ENCODE results near the gene SH3RF3.

The SH3RF3 gene

GRCh38 chr2:109438773-109439389, 309.9 kb downstream of the SH3RF3 start:
- no peak for TF ChIP-seq CTCF (IDR thresholded peaks at IDR 0.05; ENCODE audit: insufficient read depth, low read length, poor library complexity, severe bottlenecking)
- H3K27me3 ChIP-seq (replicated peaks; ENCODE audit: control insufficient read depth, insufficient read depth, low read length) = no peaks in the 10 kb centered on the region; the same call in none of the 2 replicates
- H3K4me3 ChIP-seq (replicated peaks; ENCODE audit: low read depth, low read length) = no peak overlapping the region
- DNase-seq (ENCODE audit: extremely low read depth, insufficient read length) = no peak
- no peaks in the 10 kb centered on the region for H3K36me3 ChIP-seq (ENCODE audit: control insufficient read depth, insufficient read depth, low read length)

GRCh38 chr2:109439390-109439786, 310.4 kb downstream of the SH3RF3 start:
- no peaks in the 10 kb centered on the region for H3K36me3 ChIP-seq (ENCODE audit: control insufficient read depth, insufficient read depth, low read length)
- TF ChIP-seq CTCF (IDR thresholded peaks at IDR 0.05; ENCODE audit: insufficient read depth, low read length, poor library complexity, severe bottlenecking) = no peak

GRCh38 chr2:109439986-109440385, 311.0 kb downstream of the SH3RF3 start:
- no peak overlapping the region for H3K4me3 ChIP-seq (replicated peaks; ENCODE audit: low read depth, low read length)
- no peak for DNase-seq (ENCODE audit: extremely low read depth, insufficient read length)
- no peaks in the 10 kb centered on the region; the same call in none of the 2 replicates for H3K27me3 ChIP-seq (replicated peaks; ENCODE audit: control insufficient read depth, insufficient read depth, low read length)
- no peaks in the 10 kb centered on the region for H3K36me3 ChIP-seq (ENCODE audit: control insufficient read depth, insufficient read depth, low read length)
- no peak for TF ChIP-seq CTCF (IDR thresholded peaks at IDR 0.05; ENCODE audit: insufficient read depth, low read length, poor library complexity, severe bottlenecking)

More at GRCh38 chr2:109439390-109439786, 310.4 kb downstream of the SH3RF3 start:
- H3K27me3 ChIP-seq (replicated peaks; ENCODE audit: control insufficient read depth, insufficient read depth, low read length) = no peaks in the 10 kb centered on the region; the same call in none of the 2 replicates
- no peak for DNase-seq (ENCODE audit: extremely low read depth, insufficient read length)
- H3K4me3 ChIP-seq (replicated peaks; ENCODE audit: low read depth, low read length) = no peak overlapping the region

- Histone ChIP-seq H3K27me3 (replicated peaks; ENCODE audit: control insufficient read depth, insufficient read depth, low read length) (no peaks in the 10 kb centered on the region; the same call in none of the 2 replicates), H3K36me3 (ENCODE audit: control insufficient read depth, insufficient read depth, low read length) (no peaks in the 10 kb centered on the region), H3K4me3 (replicated peaks; ENCODE audit: low read depth, low read length) (no peak overlapping the region)
- DNase-seq (ENCODE audit: extremely low read depth, insufficient read length) = no peak
- TF ChIP-seq CTCF (IDR thresholded peaks at IDR 0.05; ENCODE audit: insufficient read depth, low read length, poor library complexity, severe bottlenecking) = no peak
These were observed 311.6 kb downstream of the SH3RF3 start for GRCh38 chr2:109440499-109441156.

GRCh38 chr2:109442715-109443319, 313.8 kb downstream of the SH3RF3 start:
- no peaks in the 10 kb centered on the region; the same call in none of the 2 replicates for H3K27me3 ChIP-seq (replicated peaks; ENCODE audit: control insufficient read depth, insufficient read depth, low read length)
- H3K36me3 ChIP-seq (ENCODE audit: control insufficient read depth, insufficient read depth, low read length) = no peaks in the 10 kb centered on the region
- no peak for DNase-seq (ENCODE audit: extremely low read depth, insufficient read length)
- TF ChIP-seq CTCF (IDR thresholded peaks at IDR 0.05; ENCODE audit: insufficient read depth, low read length, poor library complexity, severe bottlenecking) = no peak
- no peak overlapping the region for H3K4me3 ChIP-seq (replicated peaks; ENCODE audit: low read depth, low read length)
